Measurements from ENCODE around the gene PPP2R5A.

GRCh38 chr1:212366901-212367300 is 81.7 kb downstream of the PPP2R5A start:
- no peak for TF ChIP-seq POLR2AphosphoS5 (IDR thresholded peaks at IDR 0.05; ENCODE audit: low read depth, low read length)
- no peak for TF ChIP-seq EZH2 (IDR thresholded peaks at IDR 0.05; ENCODE audit: low read depth, low read length, severe bottlenecking)
- TF ChIP-seq, protein P1, sequence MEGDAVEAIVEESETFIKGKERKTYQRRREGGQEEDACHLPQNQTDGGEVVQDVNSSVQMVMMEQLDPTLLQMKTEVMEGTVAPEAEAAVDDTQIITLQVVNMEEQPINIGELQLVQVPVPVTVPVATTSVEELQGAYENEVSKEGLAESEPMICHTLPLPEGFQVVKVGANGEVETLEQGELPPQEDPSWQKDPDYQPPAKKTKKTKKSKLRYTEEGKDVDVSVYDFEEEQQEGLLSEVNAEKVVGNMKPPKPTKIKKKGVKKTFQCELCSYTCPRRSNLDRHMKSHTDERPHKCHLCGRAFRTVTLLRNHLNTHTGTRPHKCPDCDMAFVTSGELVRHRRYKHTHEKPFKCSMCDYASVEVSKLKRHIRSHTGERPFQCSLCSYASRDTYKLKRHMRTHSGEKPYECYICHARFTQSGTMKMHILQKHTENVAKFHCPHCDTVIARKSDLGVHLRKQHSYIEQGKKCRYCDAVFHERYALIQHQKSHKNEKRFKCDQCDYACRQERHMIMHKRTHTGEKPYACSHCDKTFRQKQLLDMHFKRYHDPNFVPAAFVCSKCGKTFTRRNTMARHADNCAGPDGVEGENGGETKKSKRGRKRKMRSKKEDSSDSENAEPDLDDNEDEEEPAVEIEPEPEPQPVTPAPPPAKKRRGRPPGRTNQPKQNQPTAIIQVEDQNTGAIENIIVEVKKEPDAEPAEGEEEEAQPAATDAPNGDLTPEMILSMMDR (IDR thresholded peaks at IDR 0.05; ENCODE audit: control extremely low read depth in 1 of 3, insufficient read depth in 1 of 3, low read depth in 1 of 3, low read length in 3 of 3) = no peak
- TF ChIP-seq RAD21 (IDR thresholded peaks at IDR 0.05 in 1 of 2, conservative IDR thresholded peaks at IDR 0.05 in 1 of 2; ENCODE audit: low read depth in 2 of 2, low read length in 2 of 2) = no peak
- TF ChIP-seq MAFK (IDR thresholded peaks at IDR 0.05; ENCODE audit: low read depth, low read length) = no peak
- TF ChIP-seq TAF1 (IDR thresholded peaks at IDR 0.05; ENCODE audit: low read depth, low read length) = no peak
- no peak for TF ChIP-seq TEAD4 (IDR thresholded peaks at IDR 0.05; ENCODE audit: low read depth, low read length)
- no peak for TF ChIP-seq CEBPB (IDR thresholded peaks at IDR 0.05; ENCODE audit: low read depth, low read length)
- TF ChIP-seq POLR2A (IDR thresholded peaks at IDR 0.05; ENCODE audit: control extremely low read depth in 1 of 2, low read depth in 2 of 2, low read length in 2 of 2) = no peak
- TF ChIP-seq USF2 (IDR thresholded peaks at IDR 0.05; ENCODE audit: low read length) = no peak
- no peak for TF ChIP-seq CHD1 (IDR thresholded peaks at IDR 0.05; ENCODE audit: low read depth, low read length)
- no peak for TF ChIP-seq SP2 (IDR thresholded peaks at IDR 0.05; ENCODE audit: low read length)
